Stimulated activated CD8-positive, alpha-beta memory T cell treated with anti-CD3 and anti-CD28 coated beads, Interleukin-12 subunit alpha, Interleukin-12 subunit beta, amount 100 ng/mL, for 4 hours (primary cell): ENCODE data around the gene CBX7.

Experiments used
- DNase-seq: peaks from one replicate; pipeline ENCODE4 v3.0.0-alpha.2; 2020; ENCODE audit warnings: low read depth

Gene CBX7

GRCh38 chr22:39123751-39124581, 28.5 kb downstream of the CBX7 start:
- no peak for DNase-seq

GRCh38 chr22:39122772-39123470, 29.6 kb downstream of the CBX7 start:
- DNase-seq = no peak

DNA sequence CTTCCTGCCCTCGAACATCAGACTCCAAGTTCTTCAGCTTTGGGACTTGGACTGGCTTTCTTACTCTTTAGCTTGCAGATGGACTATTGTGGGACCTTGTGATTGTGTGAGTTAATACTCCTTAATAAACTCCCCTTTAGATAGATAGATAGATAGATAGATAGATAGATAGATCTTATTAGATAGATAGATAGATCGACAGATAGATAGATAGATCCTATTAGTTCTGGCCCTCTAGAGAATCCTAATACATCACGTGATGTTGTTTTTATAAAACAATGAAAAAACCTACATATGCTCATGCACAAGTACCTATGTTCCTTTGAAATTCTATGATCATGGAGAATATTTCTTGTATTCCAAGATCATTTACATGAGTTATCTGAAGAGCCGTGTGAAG, 31.5 kb downstream of the CBX7 start:
- DNase-seq = no peak

DNA sequence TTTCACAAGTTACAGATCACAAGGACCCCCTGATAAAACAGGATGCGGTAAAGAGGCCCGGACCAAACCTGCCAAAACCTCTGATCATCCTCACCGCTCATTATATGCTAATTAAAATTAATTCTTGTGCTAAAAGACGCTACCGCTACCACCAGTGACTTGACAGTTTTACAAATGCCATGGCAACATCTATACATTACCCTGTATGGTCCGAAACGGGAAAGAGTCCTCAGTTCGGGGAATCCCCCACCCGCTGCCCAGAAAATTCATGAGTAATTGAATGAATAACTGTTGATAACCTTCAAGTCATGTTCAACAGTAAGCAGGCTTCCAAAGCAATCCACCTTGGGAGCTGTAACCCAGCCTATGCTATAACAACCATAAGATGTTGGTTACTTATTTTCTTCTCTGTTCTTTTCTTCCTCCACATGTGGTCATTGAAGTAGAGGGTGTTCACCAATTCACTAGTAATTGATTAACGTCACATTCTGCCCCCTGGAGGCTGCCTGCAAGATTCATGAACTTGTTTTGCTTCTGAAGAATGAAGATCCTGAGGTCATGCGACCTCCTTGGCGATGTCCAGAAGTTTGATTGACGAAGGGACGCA, 34.8 kb downstream of the CBX7 start:
- DNase-seq = peak; percentile 58

DNA sequence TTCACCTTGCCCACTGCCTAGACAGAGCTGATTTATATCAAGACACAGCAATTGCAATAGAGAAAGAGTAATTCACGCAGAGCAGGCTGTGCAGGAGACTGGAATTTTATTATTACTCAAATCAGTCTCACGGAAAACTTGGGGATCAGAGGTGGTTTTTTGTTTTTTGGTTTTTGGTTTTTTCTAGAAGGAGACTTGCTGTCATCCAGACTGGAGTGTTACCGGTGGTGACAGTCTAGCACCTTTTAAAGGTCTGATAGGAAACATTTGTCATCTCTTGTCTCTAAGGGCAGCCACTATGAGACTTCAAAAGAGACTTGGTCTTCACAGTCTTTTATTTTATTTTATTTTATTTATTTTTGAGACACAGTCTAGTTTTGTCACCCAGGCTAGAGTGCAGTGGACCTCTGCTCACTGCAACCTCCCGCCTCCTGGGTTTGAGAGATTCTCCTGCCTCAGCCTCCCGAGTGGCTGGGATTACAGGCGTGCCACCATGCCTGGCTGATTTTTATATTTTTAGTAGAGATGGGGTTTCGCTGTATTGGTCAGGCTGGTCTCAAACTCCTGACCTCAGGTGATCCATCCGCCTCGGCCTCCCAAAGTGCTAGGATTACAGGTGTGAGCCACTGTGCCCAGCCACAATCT, 36.4 kb downstream of the CBX7 start:
- no peak for DNase-seq

GRCh38 chr22:39115570-39115969, 36.9 kb downstream of the CBX7 start:
- no peak for DNase-seq

DNA sequence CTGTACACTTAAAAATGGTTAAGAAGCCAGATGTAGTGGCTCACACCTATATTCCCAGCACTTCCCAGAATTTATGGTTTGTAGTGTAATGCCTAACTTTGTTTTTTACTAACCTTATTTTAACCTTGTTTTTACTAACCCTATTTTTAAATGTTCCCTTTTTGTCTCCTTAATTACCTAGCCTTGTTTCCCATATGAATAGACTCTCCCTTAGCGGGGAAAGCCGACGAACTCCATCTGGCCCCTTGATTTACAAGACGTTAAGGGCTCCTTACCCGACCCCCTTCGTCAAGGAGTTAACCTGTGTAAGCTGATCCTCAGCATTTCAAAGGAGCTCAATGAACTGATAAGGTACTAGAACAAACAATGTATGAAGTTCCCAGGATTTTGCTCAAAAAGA, 38.4 kb downstream of the CBX7 start:
- DNase-seq = no peak

DNA sequence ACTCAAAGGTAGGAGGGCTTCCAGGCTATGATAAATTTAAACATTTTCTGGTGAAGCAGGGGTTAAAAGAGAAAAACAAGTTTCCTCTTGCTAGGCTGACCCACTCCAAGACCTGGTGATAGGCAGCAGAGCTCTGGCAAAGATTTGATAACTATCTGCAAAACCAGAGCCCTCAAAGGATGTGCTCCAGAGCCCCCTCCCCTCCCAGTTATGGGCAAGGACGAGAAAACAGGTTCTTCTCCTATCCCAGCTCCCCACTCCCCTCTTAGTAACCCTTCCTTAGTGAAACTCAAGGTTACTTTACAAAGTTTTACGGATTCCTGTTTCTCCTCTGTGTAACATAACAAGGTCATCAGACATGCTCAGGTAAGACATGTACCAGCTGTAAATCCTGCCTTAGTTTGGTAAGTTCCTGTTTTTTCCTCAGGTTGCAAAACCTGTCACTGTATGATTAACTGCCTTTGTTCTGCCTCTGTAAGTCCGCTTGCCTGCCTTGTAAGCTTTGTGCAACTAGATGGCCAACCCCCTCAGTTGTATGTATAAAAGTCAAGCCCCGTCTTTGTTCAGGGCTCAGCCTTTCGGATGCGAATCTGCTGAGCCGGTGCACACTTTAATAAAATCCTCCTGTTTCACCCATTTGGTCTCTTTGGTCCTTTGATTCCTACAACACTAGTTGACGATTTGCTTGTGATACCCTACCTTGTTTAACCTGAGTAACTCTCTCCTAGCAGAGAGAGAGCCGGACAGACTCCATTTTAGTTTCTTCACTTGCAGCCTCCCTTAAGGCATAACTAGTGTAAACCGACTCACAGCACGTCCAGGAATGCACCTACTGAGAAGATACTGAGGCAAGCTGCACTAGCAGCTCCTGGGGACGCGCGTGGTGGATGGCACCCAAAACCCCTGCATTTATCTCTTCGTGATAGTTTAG, 41.6 kb downstream of the CBX7 start:
- no peak for DNase-seq

DNA sequence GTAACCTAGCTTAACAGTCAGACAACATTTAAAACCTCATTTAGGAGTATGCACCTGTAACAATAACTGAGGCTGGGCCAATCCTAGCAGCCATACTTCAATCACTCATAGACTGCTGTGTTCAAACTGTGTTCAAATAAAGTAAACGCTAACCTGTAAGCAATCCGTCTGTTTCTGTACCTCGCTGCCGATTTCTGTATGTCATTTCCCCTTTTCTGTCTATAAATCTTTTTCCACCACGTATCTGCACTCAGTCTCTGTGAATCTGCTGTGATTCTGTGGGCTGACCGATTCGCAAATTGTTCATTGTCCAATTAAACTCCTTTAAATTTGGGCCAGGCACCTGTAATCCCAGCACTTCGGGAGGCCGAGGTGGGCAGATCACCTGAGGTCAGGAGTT, 43.1 kb downstream of the CBX7 start:
- no peak for DNase-seq

DNA sequence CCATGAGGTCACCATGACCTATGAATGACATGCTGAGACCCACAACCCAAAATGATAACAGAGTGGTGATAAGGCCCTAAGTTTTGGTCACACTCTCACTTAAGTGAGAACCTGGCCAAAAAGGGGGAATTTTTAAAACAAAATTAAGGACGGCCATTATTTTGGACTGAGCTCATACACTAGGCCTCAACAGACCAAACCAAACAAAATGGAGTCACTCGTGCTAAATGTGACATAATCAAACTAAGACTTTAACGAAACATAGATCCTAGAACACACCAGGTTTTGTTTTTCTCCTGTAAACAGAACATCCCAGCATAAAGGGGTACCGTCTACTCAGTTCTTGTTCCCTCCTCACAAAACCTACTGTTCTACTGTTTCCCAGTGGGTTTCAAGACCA, 44.0 kb downstream of the CBX7 start:
- DNase-seq = no peak

DNA sequence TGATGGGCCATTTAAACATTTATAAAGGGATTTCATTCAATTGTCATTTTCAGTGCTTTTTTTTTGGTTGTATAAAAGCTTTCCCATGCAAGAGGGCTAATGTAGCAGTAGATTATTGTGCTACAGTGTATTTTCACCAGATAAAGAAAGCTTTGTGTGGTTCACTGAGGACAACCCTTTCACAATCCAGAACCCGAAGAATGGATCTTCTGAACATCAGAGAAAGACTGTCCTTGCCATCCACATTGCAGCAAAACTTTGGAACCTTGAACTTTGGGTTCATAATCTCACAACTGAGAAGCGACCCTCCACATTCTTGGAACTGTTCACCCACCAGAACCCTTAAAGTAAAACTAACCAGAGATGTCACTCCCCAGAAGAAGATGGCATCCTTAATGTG, 46.2 kb downstream of the CBX7 start:
- no peak for DNase-seq

- no peak for DNase-seq
Observed at GRCh38 chr22:39103431-39103830, 49.0 kb downstream of the CBX7 start.

- no peak for DNase-seq
Observed at GRCh38 chr22:39101226-39101625, 51.3 kb downstream of the CBX7 start.

- DNase-seq = no peak
Observed at GRCh38 chr22:39098576-39098975, 53.9 kb downstream of the CBX7 start.

DNA sequence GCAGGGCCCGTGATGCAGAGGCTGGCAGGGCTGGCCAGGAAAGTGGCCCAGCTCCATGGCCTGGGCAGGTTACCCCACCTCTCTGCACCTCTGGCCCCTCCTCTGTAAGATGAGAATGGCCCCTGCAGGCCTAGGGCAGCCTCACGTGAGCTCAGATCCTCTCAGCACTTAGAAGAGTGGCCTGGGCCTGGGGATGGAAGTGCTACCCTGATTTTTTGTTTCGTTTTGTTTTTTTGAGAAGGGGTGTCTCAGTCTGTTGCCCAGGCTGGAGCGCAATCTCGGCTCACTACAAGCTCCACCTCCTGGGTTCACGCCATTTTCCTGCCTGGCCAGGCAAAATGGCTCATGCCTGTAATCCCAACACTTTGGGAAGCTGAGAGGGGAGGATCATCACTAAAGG, 54.5 kb downstream of the CBX7 start:
- DNase-seq = no peak

DNA sequence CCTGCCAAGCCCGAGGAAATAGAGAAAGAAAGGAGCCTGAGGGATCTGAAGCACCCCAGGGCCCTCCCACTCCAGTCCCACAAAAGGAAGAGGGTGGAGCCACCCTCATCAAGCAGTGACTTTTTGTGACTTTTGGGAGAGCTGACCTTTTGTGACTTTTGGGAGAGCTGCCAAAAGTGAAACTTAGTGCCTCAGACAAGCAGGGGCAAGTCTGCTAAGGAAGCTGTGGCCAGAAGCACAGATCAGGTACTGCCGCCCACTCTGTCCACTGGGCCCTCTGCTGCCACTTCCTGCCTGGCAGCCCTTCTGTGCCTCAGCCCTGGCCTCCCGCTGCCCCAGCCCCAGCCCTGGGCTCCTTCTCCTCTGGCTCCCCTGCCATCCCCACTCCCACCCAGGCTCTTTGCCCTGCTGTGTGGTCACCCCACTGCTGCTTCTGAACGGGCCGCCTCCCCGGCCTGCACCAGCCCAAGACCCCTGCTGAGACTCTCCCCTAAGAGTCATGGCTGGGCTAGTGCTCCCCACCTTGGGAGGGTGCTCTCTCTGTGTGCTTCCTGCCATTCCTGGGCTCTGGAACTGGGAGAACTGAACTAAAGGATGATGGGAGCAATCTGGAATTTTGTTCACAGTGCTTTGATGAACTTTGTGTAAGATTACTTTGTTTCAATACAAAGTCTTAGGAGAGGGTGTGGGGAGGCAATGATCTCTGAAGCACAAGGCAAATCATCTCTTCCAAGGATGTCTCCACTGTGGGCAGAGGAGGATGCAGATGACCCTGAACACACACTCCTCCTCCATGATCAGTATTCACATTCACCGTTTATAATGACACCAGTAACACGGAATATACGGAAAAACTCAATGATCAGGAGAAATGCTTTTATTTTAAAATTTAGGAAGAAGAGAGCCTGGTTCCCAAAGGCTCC, 55.1 kb downstream of the CBX7 start, which contains the start of gene APOBEC3H:
Gene APOBEC3H, plus strand, starts transcription at position 147 of the 923 bp plus-strand sequence. CDS start 3,035 bp downstream, outside the sequence.
- DNase-seq = no peak

- DNase-seq = no peak
Observed at GRCh38 chr22:39095971-39096370, 56.5 kb downstream of the CBX7 start.

- no peak for DNase-seq
Observed at GRCh38 chr22:39094717-39095389, 57.6 kb downstream of the CBX7 start.

GRCh38 chr22:39092111-39092862, 60.2 kb downstream of the CBX7 start:
- no peak for DNase-seq
